Endothelial cell of umbilical vein (primary cell): ENCODE results near the gene ATF3.

ENCODE experiments used
- CTCF ChIP-seq, 2 donors: IDR thresholded peaks; 1 replicate in 1 of 2; 2 replicates in 1 of 2; pipeline ENCODE4 v1.5.1; 2011; ENCODE audit warnings: low read length in 2 of 2, mild to moderate bottlenecking in 2 of 2, moderate library complexity in 2 of 2, control low read depth in 1 of 2, inconsistent platforms in 1 of 2, low read depth in 1 of 2; ENCODE audit not compliant: insufficient read depth in 1 of 2; ENCODE audit errors: extremely low read depth in 1 of 2
- EZH2 ChIP-seq: IDR thresholded peaks from 2 replicates; pipeline ENCODE4 v1.6.1; 2012; ENCODE audit warnings: borderline replicate concordance, low read depth, mild to moderate bottlenecking, moderate library complexity, low read length, inconsistent platforms; ENCODE audit not compliant: severe bottlenecking
- MAX ChIP-seq: IDR thresholded peaks from 2 replicates; pipeline ENCODE4 v1.6.1; 2011; ENCODE audit not compliant: insufficient read depth, insufficient read length
- POLR2A ChIP-seq: IDR thresholded peaks from 2 replicates; pipeline ENCODE4 v1.6.1; 2012; ENCODE audit warnings: low read depth, mild to moderate bottlenecking, control low read depth, low read length
- POLR2AphosphoS5 ChIP-seq: IDR thresholded peaks from 2 replicates; pipeline ENCODE4 v1.6.1; 2012; ENCODE audit warnings: low read depth, mild to moderate bottlenecking, control low read depth, low read length, moderate library complexity; ENCODE audit not compliant: insufficient read depth

GRCh38 chr1:212601524-212601923 is 7.0 kb upstream of the ATF3 start:
- TF ChIP-seq POLR2A = no peak
- TF ChIP-seq CTCF (IDR thresholded peaks at IDR 0.05; ENCODE audit: extremely low read depth in 1 of 2, insufficient read depth in 1 of 2, low read depth in 1 of 2, low read length in 2 of 2) = no peak
- no peak for TF ChIP-seq POLR2AphosphoS5
- no peak for TF ChIP-seq EZH2
- no peak for TF ChIP-seq MAX
